NOMO-1 (cell line): ENCODE data around the gene DCDC1.
"Not testable (repeated sequence)": the region's sequence is repeated elsewhere in the genome, so short reads cannot be mapped to it uniquely, and the experiment has no call there.

ENCODE experiments used
- DNase-seq, 2 experiments: peaks; one replicate each; lab custom pipeline; 2025; ENCODE audit not compliant: unreplicated experiment in 2 of 2; lab: John Stamatoyannopoulos, UW

Gene DCDC1

DNA sequence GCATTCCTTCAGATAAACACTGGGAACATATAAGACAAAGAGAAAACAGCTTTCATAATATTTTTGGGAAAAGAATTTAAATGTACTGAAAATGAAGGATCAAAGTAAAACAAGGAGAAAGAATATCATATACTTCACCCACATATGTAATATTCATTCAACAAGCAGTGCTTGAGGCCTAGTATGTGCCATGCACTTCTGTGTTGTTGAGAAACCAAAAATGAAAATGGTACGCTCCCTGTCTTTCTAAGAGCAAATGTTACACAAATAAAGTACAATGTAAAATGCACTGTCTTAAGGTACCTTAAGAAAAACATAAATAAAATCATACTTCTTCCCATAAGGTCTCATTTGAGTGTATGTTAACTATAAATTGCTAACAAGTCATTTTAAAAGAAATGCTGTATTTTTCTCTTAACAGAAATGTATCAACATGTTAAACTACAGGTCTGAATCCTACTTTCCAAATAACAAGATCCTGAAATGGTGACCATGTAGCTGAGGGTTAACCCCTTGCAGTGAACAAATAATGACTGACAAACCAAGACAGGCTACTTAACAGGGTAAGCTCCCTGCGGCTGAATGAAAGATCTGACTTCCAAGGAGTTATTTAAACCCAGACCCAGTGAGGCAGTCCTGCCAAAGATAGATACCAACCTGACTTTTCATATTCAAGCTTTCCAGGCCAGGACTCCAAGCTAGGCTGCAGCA, 377.6 kb downstream of the DCDC1 start:
- no peak for DNase-seq

DNA sequence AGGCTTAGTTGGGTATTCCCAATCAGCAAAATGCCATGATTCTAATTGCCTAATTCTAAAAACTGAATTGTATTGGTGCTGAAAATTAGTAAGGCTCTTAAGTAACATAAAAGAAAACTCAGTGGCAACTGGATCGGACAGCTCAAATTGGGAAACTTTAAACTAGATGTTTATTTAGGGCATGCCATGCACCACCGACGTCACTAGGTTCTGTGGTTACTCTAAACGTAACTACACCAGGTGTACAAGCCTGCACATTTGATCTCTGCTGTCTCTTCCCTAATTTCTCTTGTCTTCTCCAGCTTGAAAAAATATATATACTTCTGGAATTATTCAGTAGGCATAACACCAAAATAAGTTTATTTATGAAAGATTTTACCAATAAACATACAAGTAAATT, 378.2 kb downstream of the DCDC1 start:
- no peak for DNase-seq

DNA sequence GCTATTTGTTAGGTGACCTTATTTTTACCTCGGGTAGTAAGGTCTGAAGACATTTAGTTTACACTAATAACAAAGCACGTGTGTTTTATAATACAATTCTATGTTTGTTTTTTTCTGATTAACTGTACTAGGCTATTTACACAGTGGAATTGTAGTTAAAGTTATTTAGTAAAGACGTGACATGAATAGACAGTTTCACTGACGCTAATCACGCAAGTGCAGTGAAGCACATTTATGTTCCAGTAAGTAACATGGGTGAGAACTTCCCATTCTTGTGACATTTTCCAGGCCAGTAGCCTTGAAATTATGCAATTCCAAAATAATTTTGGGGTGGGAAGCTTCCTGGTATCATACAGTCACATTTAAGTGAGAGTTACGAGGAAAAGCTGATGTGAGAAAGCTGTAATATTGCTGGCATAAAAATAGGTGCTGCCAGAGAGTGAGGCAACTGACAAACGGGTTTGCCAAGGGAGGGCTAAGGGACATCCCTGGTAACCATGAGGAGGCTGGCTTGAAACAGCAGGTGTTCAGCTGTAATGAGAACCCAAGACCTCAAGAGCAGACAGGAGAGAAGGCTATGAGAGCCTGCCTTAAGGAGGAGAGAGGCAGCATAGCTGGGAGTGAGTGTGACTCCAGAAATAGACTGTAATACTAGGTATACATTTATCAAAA, 378.8 kb downstream of the DCDC1 start:
- no peak for DNase-seq

DNA sequence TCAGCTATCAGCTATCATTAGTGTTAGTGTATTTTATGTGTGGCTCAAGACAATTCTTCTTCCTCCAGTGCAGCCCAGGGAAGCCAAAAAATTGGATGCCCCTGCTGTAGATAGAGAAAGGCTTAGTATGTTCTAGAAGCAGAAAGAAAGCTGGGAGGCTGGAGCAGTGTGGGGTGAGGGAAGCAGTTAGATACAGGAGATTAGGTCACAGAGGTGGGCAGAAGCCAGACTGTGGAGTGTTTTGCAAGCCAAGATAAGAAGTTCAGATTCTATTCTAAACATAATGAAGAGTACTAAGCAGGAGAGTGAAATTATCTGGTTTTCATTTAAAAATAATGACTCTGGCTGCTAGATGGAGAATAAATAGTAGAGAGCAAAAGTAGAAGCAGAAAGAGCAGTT, 381.7 kb downstream of the DCDC1 start:
- DNase-seq, result no peak

DNA sequence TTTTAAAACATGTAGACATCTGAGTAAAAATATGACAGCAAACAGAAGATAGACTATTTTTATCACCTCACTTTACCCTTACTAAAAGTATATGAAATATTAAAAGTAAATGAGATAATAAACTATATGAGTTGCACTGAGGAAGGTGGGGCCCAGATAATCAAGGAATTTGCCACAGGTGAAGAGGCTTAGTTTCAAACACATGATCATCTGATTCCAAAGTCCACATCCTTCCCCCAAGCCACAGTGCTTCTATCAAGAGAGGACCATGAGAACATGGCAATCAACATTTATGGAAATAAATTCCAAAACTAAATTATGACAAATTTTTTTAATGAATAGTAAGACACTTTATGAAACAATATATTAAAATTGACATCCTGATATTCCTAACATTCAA, 384.0 kb downstream of the DCDC1 start:
- no peak for DNase-seq

DNA sequence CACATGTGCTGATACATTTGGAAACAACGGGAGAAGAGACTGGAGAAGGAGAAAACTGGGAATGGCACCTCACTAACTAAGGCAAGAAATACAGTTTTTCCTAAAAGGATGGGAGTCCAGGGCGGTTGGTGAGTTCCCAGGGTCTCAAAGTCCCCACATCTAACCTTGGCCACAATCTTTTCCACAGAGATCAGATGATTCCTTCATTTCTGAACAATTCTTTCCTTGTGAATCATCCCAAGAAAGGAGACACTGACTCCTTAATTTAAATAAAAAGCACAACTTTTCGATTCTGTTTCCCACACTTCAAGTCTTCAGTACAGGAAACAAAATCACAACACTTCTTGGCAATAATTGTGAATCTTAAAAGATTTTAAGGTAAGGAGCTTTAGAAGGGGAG, 384.7 kb downstream of the DCDC1 start:
- DNase-seq, result no peak

DNA sequence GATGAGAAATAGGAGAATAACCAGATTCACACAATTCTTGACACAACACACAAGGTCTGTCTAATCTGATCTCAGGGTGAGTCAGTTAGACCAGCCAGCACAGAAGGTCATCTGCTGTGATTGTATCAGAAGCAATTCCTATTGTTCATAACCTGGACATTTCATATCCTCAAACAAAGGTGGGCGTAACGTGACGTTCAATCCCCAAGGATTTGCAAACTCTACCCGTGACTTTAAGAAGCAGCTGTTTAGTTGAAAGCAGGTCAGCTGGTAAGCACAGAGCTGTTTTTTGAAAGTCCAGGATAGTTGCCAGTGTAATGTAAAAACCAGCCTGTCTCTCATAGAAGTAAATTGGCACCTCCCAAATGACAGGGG, 385.1 kb downstream of the DCDC1 start:
- no peak for DNase-seq

DNA sequence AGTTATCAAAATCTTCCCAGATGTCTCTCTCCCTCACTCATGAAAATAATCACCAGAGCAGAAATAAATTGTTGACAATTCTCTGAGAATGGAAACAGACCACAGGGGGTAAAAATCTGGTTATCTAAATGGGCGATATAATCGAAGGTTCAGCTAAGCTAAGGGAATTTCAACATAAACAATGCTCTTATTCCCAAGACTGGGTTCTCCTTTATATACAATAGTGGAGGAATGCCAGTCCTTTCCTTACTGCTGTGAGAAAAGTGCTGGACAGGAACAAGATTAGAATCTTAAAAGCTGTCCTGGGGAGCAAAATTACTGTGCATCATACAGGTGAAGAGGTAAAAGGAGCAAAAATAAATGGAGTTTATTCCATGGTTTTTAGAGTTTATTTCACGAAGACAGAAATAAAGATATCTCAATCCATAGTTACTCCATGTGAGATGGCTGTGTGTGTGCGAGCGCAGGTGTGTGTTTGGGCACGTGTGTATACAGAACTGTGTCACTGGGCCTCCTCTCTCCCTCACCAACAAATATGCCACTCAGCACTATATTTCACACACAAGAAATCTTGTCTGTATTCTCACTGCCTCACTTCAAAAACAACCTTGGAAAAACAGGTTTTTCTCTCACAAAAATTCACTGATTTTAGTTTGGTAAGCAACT, 385.6 kb downstream of the DCDC1 start:
- no peak for DNase-seq

DNA sequence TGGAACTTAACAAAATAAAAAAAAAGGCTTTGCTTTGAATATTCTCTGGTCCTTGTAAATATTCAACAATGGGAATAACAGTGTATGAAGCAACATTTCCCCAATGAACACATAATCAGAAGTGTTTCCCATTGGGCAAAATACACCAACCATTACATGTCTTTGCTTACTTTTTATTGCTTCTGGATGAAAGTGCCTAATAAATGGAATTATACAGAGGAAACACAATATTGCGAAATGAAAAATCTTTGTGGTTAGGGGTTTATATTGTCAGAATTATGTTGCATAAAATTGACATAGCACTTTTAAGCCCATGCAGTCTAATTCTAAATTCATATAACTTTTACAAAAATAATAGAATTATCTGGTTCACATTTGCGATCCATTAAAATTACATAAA, 386.4 kb downstream of the DCDC1 start:
- no peak for DNase-seq

DNA sequence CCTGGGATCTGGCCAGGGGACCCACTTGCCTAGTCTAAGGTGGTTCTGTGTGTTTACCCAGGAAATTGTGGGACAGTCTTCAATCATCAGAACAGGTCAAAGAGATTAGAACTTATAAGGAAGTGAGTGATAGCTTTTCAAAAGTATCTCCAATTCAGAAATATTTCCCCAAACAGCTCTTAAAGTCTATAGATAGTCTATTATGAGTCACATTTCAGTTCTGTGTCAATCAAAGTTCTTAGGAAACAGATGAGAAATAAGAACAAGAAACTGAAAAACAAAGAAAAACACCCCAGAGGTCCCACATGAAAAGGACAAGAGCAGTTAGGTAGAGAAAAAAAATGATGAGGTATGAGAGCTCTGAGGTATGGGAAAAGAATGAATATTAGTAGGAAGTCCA, 402.0 kb downstream of the DCDC1 start:
- DNase-seq, result no peak

DNA sequence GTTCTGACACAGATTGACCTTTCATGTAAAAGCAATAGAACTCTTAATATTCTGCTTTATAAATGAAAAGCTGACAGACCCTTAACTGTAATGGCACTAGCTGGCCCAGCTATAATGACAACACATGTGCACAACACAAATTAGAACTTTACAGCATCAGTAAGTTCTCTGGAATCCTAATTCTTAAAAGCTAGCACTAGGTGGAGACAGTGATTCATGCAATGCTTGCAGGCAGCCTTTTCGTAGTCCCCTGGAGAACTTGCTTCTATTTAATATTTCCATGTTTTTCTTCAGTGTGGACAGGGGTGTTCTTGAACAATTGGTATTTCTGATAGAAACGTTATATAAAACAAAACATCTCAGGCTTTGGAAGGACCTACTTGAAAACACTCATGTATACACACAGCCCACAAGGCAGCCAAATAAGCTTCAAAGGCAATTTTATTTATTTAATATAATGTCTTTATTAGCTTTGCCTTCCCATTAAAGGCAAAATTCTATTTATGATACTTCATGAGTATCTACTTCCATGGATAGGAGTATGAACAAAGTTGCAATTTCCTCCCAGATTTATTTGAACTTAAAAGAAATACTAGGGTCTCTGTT, 409.0 kb downstream of the DCDC1 start:
- DNase-seq, result peak in 1 of 2 experiments; percentile 43

DNA sequence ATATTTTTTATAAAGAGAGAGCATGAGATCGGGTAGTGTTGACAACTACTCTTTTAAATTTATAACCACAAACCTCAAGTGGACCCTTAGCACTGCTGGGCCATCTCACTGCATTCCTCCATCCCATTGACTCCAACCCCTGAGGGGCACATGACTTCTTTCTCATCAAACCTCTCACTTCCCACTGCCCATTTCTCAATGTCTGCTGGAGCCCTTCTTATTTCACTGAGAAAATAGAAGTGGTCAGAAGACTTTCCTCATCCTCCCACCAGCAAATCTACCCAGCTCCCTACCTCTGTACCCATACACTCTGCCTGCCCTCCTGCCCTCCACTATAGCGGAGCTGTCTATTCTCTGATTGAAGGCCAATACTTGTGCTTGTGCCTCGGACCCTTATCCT, 412.8 kb downstream of the DCDC1 start:
- peak in 1 of 2 experiments; percentile 8 for DNase-seq

DNA sequence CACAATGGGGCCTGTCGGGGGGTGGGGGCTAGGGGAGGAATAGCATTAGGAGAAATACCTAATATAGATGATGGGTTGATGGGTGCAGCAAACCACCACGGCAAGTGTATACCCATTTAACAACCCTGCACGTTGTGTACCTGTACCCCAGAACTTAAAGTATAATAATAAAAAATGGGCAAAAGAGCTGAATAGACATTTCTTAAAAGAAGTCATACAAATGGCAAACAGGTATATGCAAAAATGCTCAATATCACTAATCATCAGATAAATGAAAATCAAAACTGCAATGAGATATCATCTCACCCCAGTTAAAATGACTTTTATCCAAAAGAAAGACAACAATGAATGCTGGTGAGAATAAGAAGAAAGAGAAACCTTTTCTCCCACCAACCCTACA, 419.7 kb downstream of the DCDC1 start:
- no peak for DNase-seq

DNA sequence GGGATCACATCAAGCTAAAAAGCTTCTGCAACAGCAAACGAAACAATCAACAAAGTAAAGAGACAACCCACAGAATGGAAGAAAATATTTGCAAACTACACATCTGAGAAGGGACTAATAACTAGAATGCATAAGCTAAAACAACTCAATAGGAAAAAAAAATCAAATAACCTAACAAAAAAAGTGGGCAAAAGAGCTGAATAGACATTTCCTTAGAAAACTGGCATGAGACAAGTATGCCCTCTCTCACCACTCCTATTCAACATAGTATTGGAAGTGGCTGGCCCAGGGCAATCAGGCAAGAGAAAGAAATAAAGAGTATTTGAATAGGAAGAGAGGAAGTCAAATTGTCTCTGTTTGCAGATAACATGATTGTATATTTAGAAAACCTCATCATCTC, 421.8 kb downstream of the DCDC1 start:
- not testable (repeated sequence) for DNase-seq

DNA sequence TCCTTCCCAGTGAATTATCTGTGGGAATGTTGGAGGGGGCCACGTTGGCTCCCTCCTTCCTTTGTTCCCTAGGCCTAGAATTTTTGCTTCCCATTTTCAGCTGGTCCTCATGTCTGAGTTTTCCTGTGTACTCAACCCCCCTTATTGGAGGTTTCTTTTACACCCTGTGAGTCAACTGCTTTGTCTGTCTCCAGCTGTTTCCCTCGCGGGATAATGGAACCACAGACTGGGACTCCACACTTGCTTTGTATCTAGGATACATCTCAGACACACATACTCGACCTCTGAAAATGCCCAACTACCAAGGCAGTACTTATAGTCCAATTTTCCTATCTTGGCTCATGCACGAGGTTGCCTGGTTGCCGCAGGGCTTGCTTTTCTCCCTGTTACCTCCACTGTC, 430.7 kb downstream of the DCDC1 start:
- no peak for DNase-seq

DNA sequence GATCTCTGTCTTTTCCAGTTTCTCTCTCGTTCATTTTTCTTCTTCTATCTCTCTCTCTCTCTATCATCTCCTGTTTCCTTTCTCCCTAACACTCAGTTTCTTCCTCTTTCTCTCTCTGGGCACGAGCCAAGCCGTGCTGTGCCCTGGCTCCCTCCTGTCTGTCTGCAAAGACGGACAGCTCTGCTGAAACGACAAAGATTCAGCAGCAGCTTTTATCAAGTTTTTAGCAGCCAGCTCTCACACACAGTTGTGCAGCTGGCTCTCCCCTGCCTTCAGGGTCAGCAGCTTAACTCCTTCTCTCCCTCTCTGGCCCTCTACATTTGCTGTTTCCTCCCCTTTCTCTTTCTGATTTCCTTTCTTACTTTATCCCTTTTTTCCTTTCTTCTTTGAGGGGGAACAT, 431.4 kb downstream of the DCDC1 start:
- no peak for DNase-seq

DNA sequence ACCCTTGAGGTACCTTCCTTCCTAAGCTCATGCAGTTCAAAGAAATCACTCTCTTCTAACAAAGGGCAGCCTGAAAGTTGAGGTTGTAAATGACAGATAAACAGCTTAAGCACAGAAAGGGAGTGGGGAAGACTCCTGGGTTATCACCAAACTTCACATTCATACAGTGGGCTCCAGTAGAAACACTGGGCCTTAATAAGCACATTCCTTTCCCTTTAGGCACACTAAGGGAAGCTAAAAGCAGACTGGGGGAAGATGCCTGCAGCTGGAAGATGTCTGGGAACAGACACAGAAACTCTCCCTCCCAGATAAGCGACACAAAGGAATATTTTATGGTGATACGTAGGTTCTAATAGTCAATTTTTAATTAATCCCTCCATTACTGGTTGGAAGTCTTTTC, 433.0 kb downstream of the DCDC1 start:
- DNase-seq, result no peak

DNA sequence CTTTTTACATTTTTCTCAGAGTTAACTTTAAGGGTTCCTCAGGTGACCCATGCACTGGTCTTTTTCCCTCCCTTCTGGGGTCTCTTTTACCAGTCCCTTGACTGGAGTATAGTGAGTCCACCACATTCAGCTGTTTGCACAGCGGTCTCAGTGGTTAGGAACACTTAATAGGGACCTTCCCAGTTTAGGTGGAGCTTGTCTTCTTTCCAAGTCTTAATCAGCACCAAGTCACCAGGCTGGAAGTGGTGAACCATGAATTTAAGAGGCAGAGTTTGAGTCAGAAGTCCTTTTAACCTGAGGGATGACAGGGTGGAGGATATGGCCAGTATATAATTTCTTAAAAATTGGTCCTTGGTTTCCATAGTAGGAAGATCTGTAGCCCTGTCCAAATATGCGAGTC, 433.7 kb downstream of the DCDC1 start:
- no peak for DNase-seq

DNA sequence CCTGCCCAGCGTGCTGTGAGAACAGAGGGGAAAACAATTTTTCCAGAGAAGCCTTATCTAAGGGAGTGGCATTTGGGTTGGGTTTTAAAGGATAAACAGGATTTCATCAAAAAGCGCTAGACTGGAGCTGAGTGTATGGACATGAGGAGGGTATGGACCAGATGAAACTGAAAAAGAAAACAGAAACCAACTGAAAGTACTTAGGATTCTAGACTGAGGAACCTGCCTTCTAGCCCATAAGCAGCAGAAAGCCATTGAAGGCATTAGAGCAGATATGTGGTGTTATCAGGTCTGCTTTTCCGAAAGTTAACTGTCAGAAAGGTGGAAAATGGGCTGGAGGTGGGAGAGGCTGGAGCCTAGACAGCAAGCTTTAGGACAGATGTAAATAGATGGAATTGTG, 443.4 kb downstream of the DCDC1 start:
- no peak for DNase-seq

DNA sequence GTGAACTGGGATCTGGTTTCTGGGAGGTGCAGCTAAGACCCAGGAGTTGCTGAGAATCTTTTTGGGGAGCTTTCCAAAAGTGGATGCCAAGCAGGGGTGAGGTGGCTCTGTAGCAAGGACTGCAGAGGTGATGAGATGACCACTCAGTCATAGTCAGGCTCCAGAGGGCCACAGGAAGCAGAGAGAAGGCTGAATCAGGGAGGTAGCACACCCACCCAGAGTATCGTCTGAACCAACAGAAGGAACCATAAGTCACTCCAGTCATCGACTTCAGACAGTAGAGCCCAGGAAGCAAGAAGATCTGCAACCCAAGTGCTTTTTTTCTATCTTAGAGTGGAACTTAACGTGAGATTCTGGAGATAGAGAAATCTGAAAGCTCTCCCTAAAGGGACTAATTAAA, 447.7 kb downstream of the DCDC1 start:
- peak in 1 of 2 experiments; percentile 5 for DNase-seq

DNA sequence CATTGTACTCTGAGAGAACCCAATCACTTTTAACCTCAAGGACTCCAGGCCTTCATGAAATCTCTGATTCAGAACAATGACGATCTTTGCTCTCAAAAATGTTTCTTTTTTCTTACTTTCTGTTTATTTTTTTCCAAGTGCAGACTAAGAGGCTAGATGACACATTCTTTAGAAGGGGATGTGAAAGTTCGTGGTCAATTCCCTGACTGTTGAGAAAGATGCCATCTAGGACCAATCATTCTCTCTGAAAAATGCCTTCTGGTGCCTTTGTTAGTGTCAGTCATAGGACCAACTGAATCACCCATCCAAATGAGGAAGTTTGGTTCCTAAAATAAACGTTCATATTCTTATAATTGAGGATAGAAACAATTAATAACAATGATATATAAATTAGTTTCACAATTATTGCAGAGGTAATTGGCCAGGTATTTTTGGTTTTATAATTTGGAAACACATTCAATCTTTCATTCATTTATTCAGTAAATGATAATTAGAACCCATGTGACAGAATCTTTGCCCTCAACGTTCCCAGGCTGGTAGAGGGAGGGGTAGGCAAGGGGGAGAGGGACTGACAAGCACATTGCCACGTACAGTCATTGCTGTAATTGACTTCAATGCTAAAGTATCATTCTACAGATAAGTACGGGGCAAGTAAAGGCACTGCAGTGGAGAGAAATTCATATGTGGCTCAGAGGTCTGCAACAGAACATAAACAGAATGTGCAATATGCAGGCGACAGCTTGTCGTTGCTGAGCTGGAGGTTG, 450.0 kb downstream of the DCDC1 start:
- DNase-seq, result peak; percentile 85 to 98
